Endothelial cell of umbilical vein (primary cell): ENCODE measurements around the gene C16orf82. TPM values are rescaled to one million over a fixed set of nuclear protein-coding genes. Genes with fewer than 3 reads are reported as not detected.

ENCODE experiments used
- BruUV-seq: library from RNA; stranded (reverse); fragments of 400-500 nt; replicated peaks from 2 replicates; lab custom pipeline; 2021; lab: Mats Ljungman, UMichigan
- CTCF ChIA-PET: fragments of 300-600, 350-600 bp; sonication (Branson Sonifier 250); formaldehyde crosslinking; loops from one replicate; lab custom pipeline; 2021; ENCODE audit warnings: antibody characterized with exemption, inconsistent platforms; lab: Charles Lee
- POLR2A ChIA-PET: fragments of 300-600, 350-600 bp; sonication (Branson Sonifier 250); formaldehyde crosslinking; loops from one replicate; lab custom pipeline; 2021; ENCODE audit warnings: antibody characterized with exemption, inconsistent platforms; lab: Charles Lee
- DNase-seq: peaks from one replicate; pipeline ENCODE4 v3.0.0-alpha.2; 2011; ENCODE audit warnings: low read depth, low spot score
- FAIRE-seq: peaks from 2 replicates; lab custom pipeline; 2011; peaks lifted over from hg19 to GRCh38; lab: Jason Lieb, UNC
- H2AFZ ChIP-seq: 2 replicates; pipeline ENCODE4 v1.6.0; 2012; ENCODE audit warnings: low read depth, low read length, control low read depth, inconsistent platforms
- H3K27ac ChIP-seq: 2 replicates; pipeline ENCODE4 v1.5.1; 2011; ENCODE audit warnings: low read depth, mild to moderate bottlenecking, control low read depth, low read length, moderate library complexity; ENCODE audit not compliant: insufficient read depth
- H3K27me3 ChIP-seq, 2 experiments: 2 replicates each; pipeline versions ENCODE4 v1.6.0 to v1.6.1; 2011; ENCODE audit warnings: low read length in 2 of 2, mixed read lengths in 1 of 2; ENCODE audit not compliant: control insufficient read depth in 2 of 2, insufficient read depth in 2 of 2
- H3K36me3 ChIP-seq, 2 experiments: 2 replicates in 1 of 2; 3 replicates in 1 of 2; pipeline ENCODE4 v1.5.1; 2011; ENCODE audit warnings: low read length in 2 of 2, mild to moderate bottlenecking in 1 of 2, moderate library complexity in 1 of 2; ENCODE audit not compliant: control insufficient read depth in 2 of 2, insufficient read depth in 2 of 2; ENCODE audit errors: extremely low read depth in 1 of 2
- H3K4me1 ChIP-seq: 3 replicates; pipeline ENCODE4 v1.5.1; 2011; ENCODE audit warnings: mild to moderate bottlenecking, low read length; ENCODE audit not compliant: control insufficient read depth, insufficient read depth; ENCODE audit errors: extremely low read depth
- H3K4me2 ChIP-seq: 2 replicates; pipeline ENCODE4 v1.6.1; 2011; ENCODE audit warnings: low read length, control low read depth, mixed read lengths; ENCODE audit not compliant: insufficient read depth
- H3K4me3 ChIP-seq, 3 experiments: fragments of 200-600 bp in 1 of 3; sonication (generic), shearing (Covaris generic) in 1 of 3; replicated peaks in 1 of 3; 2 replicates each; pipeline ENCODE4 v1.5.1; 2011 to 2016; ENCODE audit warnings: control low read depth in 3 of 3, low read length in 3 of 3, mild to moderate bottlenecking in 2 of 3, inconsistent platforms in 1 of 3, low read depth in 1 of 3, moderate library complexity in 1 of 3; ENCODE audit not compliant: insufficient read depth in 1 of 3
- H3K79me2 ChIP-seq: 2 replicates; pipeline ENCODE4 v1.6.0; 2012; ENCODE audit warnings: low read length, inconsistent platforms; ENCODE audit not compliant: control insufficient read depth, insufficient read depth
- H3K9ac ChIP-seq: replicated peaks from 2 replicates; pipeline ENCODE3; 2011; ENCODE audit warnings: low read length, control low read depth; ENCODE audit not compliant: insufficient read depth; ENCODE audit errors: extremely low read depth
- H3K9me1 ChIP-seq: replicated peaks from 3 replicates; pipeline ENCODE4 v1.6.0; 2011; ENCODE audit warnings: mild to moderate bottlenecking, low read length; ENCODE audit not compliant: control insufficient read depth, insufficient read depth; ENCODE audit errors: extremely low read depth
- H3K9me3 ChIP-seq: replicated peaks from 2 replicates; pipeline ENCODE4 v1.5.1; 2012; ENCODE audit warnings: low read length, inconsistent platforms; ENCODE audit not compliant: control insufficient read depth, insufficient read depth
- H4K20me1 ChIP-seq: replicated peaks from 2 replicates; pipeline ENCODE3; 2011; ENCODE audit warnings: mild to moderate bottlenecking, low read length; ENCODE audit not compliant: control insufficient read depth, insufficient read depth; ENCODE audit errors: extremely low read depth
- EZH2 ChIP-seq: IDR thresholded peaks from 2 replicates; pipeline ENCODE4 v1.6.1; 2012; ENCODE audit warnings: borderline replicate concordance, low read depth, mild to moderate bottlenecking, moderate library complexity, low read length, inconsistent platforms; ENCODE audit not compliant: severe bottlenecking
- FOS ChIP-seq: IDR thresholded peaks from 2 replicates; pipeline ENCODE4 v1.6.1; 2011; ENCODE audit warnings: mild to moderate bottlenecking, low read length, moderate library complexity, borderline replicate concordance; ENCODE audit not compliant: insufficient read depth
- GATA2 ChIP-seq: IDR thresholded peaks from 2 replicates; pipeline ENCODE4 v1.7.0; 2011; ENCODE audit warnings: low read depth, mild to moderate bottlenecking, moderate library complexity, mixed read lengths, low read length; ENCODE audit not compliant: insufficient read length, insufficient read depth
- JUN ChIP-seq: IDR thresholded peaks from 2 replicates; pipeline ENCODE4 v1.6.1; 2011; ENCODE audit warnings: borderline replicate concordance, low read depth; ENCODE audit not compliant: insufficient read length, insufficient read depth
- MYC ChIP-seq: IDR thresholded peaks from one replicate; pipeline ENCODE4 v1.6.1; 2011; ENCODE audit warnings: mild to moderate bottlenecking, low read depth, low read length
- POLR2A ChIP-seq: IDR thresholded peaks from 2 replicates; pipeline ENCODE4 v1.6.1; 2012; ENCODE audit warnings: low read depth, mild to moderate bottlenecking, control low read depth, low read length
- POLR2AphosphoS5 ChIP-seq: IDR thresholded peaks from 2 replicates; pipeline ENCODE4 v1.6.1; 2012; ENCODE audit warnings: low read depth, mild to moderate bottlenecking, control low read depth, low read length, moderate library complexity; ENCODE audit not compliant: insufficient read depth
- dilution Hi-C: fragments of 300-500 bp; cut with MboI; formaldehyde crosslinking; loops from one replicate; pipeline ENCODE4 v1.15.0; 2019; ENCODE audit warnings: low sequenced_read_pairs; ENCODE audit not compliant: extremely low pct_ligation_motif_present
- intact Hi-C: fragments of 100-400 bp; cut with micrococcal nuclease; formaldehyde crosslinking; loops from one replicate; pipeline ENCODE4 v1.10.0; 2022
- polyA plus RNA-seq, 4 experiments: library from polyadenylated mRNA; depleted of rRNA in 3 of 4; stranded (reverse) in 3 of 4; unstranded in 1 of 4; fragments of >200 nt; gene quantifications; 2 replicates each; pipeline versions ENCODE4 v1.2.1 to v1.2.3, GENCODE V29; 2011 to 2012; ENCODE audit warnings: missing spikeins in 1 of 4
- total RNA-seq: library from RNA; stranded (reverse); gene quantifications from 2 replicates; pipeline ENCODE4 v1.2.3, GENCODE V29; 2021
- TF ChIP-seq, protein P1 (sequence below), 2 donors: IDR thresholded peaks; 1 replicate in 1 of 2; 2 replicates in 1 of 2; pipeline ENCODE4 v1.5.1; 2011; ENCODE audit warnings: low read length in 2 of 2, mild to moderate bottlenecking in 2 of 2, moderate library complexity in 2 of 2, control low read depth in 1 of 2, inconsistent platforms in 1 of 2, low read depth in 1 of 2; ENCODE audit not compliant: insufficient read depth in 1 of 2; ENCODE audit errors: extremely low read depth in 1 of 2
- TF ChIP-seq, protein P2 (sequence below): IDR thresholded peaks from 2 replicates; pipeline ENCODE4 v1.6.1; 2011; ENCODE audit not compliant: insufficient read depth, insufficient read length

C16orf82 gene
- total and polyA plus RNA-seq, 2 donors (not counting 3 experiments of a cell fraction or from before 2014, with no cell fraction given): not detected

- ChIA-PET CTCF (no interaction called here), POLR2A (no interaction called here)
- no TSS peak for BruUV-seq
- dilution Hi-C loops (no loop called here), intact Hi-C loops (no loop called here)
- Histone ChIP-seq H3K9me3 (no peaks in the 10 kb centered on the region), H3K9ac (no peak overlapping the region), H3K36me3 (no peaks in the 10 kb centered on the region), H3K9me1 (no peaks in the 10 kb centered on the region), H3K27me3 (no peaks in the 10 kb centered on the region), H3K4me2 (no peak overlapping the region), H3K4me3 (no peak overlapping the region), H3K79me2 (no peaks in the 10 kb centered on the region), H2AFZ (no peak overlapping the region), H4K20me1 (no peaks in the 10 kb centered on the region), H3K4me1 (no peaks in the 10 kb centered on the region), H3K27ac (no peak overlapping the region)
- TF ChIP-seq POLR2AphosphoS5: no peak
- TF ChIP-seq POLR2A: no peak
- no peak for TF ChIP-seq JUN
- TF ChIP-seq FOS: no peak
- no peak for TF ChIP-seq EZH2
- TF ChIP-seq, protein P1, sequence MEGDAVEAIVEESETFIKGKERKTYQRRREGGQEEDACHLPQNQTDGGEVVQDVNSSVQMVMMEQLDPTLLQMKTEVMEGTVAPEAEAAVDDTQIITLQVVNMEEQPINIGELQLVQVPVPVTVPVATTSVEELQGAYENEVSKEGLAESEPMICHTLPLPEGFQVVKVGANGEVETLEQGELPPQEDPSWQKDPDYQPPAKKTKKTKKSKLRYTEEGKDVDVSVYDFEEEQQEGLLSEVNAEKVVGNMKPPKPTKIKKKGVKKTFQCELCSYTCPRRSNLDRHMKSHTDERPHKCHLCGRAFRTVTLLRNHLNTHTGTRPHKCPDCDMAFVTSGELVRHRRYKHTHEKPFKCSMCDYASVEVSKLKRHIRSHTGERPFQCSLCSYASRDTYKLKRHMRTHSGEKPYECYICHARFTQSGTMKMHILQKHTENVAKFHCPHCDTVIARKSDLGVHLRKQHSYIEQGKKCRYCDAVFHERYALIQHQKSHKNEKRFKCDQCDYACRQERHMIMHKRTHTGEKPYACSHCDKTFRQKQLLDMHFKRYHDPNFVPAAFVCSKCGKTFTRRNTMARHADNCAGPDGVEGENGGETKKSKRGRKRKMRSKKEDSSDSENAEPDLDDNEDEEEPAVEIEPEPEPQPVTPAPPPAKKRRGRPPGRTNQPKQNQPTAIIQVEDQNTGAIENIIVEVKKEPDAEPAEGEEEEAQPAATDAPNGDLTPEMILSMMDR (IDR thresholded peaks at IDR 0.05; ENCODE audit: extremely low read depth in 1 of 2, insufficient read depth in 1 of 2, low read depth in 1 of 2, low read length in 2 of 2): no peak
- TF ChIP-seq GATA2: no peak
- TF ChIP-seq, protein P2, sequence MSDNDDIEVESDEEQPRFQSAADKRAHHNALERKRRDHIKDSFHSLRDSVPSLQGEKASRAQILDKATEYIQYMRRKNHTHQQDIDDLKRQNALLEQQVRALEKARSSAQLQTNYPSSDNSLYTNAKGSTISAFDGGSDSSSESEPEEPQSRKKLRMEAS: no peak
- TF ChIP-seq MYC: no peak
- FAIRE-seq: no peak
- no peak for DNase-seq
Measured at GRCh38 chr16:27046958-27047518, 19.7 kb upstream of the C16orf82 start.
